Vagina (tissue), 2 donors: ENCODE data around the gene ZDBF2. TPM values are rescaled to one million over a fixed set of nuclear protein-coding genes. Genes with fewer than 3 reads are reported as not detected.

Source experiments
- DNase-seq, 2 donors: peaks; one replicate each; pipeline ENCODE4 v3.0.0-alpha.2; 2017; ENCODE audit errors: extremely low spot score in 2 of 2
- H3K27ac ChIP-seq: fragments of 200-600 bp; sonication (generic); one replicate; pipeline ENCODE4 v1.5.1; 2019
- H3K27me3 ChIP-seq: fragments of 200-600 bp; sonication (generic); one replicate; pipeline ENCODE4 v1.5.1; 2019
- H3K36me3 ChIP-seq, 2 donors: fragments of 200-600 bp; sonication (generic); one replicate each; pipeline ENCODE4 v1.5.1; 2017 to 2019
- H3K4me1 ChIP-seq: fragments of 200-600 bp; sonication (generic); one replicate; pipeline ENCODE4 v1.5.1; 2019
- H3K4me3 ChIP-seq, 2 donors: fragments of 200-600 bp; sonication (generic); 1 replicate in 1 of 2; 2 replicates in 1 of 2; pipeline ENCODE4 v1.5.1; 2016 to 2019
- H3K9me3 ChIP-seq: fragments of 200-600 bp; sonication (generic); one replicate; pipeline ENCODE4 v1.5.1; 2019
- CTCF ChIP-seq, 3 experiments: fragments of 450-650 bp in 2 of 3; fragments of 200-600 bp in 1 of 3; sonication (generic) in 1 of 3; IDR thresholded peaks; one replicate each; pipeline ENCODE4 v1.5.1; 2017 to 2019; ENCODE audit warnings: antibody characterized with exemption in 3 of 3, mild to moderate bottlenecking in 2 of 3, moderate library complexity in 2 of 3
- POLR2A ChIP-seq, 2 donors: fragments of 450-650 bp; IDR thresholded peaks; one replicate each; pipeline ENCODE4 v1.6.1; 2017; ENCODE audit warnings: antibody characterized with exemption in 2 of 2, mild to moderate bottlenecking in 2 of 2, moderate library complexity in 2 of 2
- POLR2AphosphoS5 ChIP-seq, 2 donors: sonication (generic); formaldehyde crosslinking; IDR thresholded peaks; one replicate each; pipeline ENCODE4 v1.9.0; 2017; ENCODE audit warnings: antibody characterized with exemption in 2 of 2, mild to moderate bottlenecking in 2 of 2, low read depth in 1 of 2; ENCODE audit not compliant: insufficient read depth in 1 of 2
- intact Hi-C: fragments of 100-400 bp; cut with DNase I; formaldehyde crosslinking; loops from one replicate; pipeline ENCODE4 v1.15.1; 2023
- total RNA-seq: library from RNA; depleted of rRNA; stranded (reverse); fragments of >200 nt; gene quantifications from one replicate; pipeline ENCODE4 v1.2.3, GENCODE V29; 2016

The ZDBF2 gene
- total RNA-seq, 1 donor from 2014 or later = 13.0 TPM

- Histone ChIP-seq H3K4me3 (no peak overlapping the region), H3K4me1 (no peaks in the 10 kb centered on the region), H3K9me3 (no peaks in the 10 kb centered on the region), H3K36me3 (no peaks in the 10 kb centered on the region), H3K27me3 (no peaks in the 10 kb centered on the region), H3K27ac (no peak overlapping the region)
- intact Hi-C loops = no loop called here
- no peak for TF ChIP-seq POLR2A (IDR thresholded peaks at IDR 0.05)
- TF ChIP-seq POLR2AphosphoS5 (IDR thresholded peaks at IDR 0.05; ENCODE audit: insufficient read depth in 1 of 2, low read depth in 1 of 2) = no peak
- no peak for TF ChIP-seq CTCF (IDR thresholded peaks at IDR 0.05)
- no peak for DNase-seq
Measured at GRCh38 chr2:206343816-206344215, 69.4 kb downstream of the ZDBF2 start.

GRCh38 chr2:206345606-206346005, 71.1 kb downstream of the ZDBF2 start:
- no peaks in the 10 kb centered on the region for H3K36me3 ChIP-seq
- H3K27ac ChIP-seq = no peak overlapping the region
- TF ChIP-seq POLR2A (IDR thresholded peaks at IDR 0.05) (no peak), POLR2AphosphoS5 (IDR thresholded peaks at IDR 0.05; ENCODE audit: insufficient read depth in 1 of 2, low read depth in 1 of 2) (no peak), CTCF (IDR thresholded peaks at IDR 0.05) (no peak)
- intact Hi-C loops = no loop called here
- H3K9me3 ChIP-seq = no peaks in the 10 kb centered on the region
- no peaks in the 10 kb centered on the region for H3K27me3 ChIP-seq
- H3K4me1 ChIP-seq = no peaks in the 10 kb centered on the region
- no peak for DNase-seq
- no peak overlapping the region for H3K4me3 ChIP-seq

GRCh38 chr2:206349375-206349774, 74.9 kb downstream of the ZDBF2 start:
- H3K27ac ChIP-seq = no peak overlapping the region
- no peaks in the 10 kb centered on the region for H3K4me1 ChIP-seq
- TF ChIP-seq POLR2AphosphoS5 (IDR thresholded peaks at IDR 0.05; ENCODE audit: insufficient read depth in 1 of 2, low read depth in 1 of 2) (no peak), POLR2A (IDR thresholded peaks at IDR 0.05) (no peak), CTCF (IDR thresholded peaks at IDR 0.05) (no peak)
- no peak overlapping the region for H3K4me3 ChIP-seq
- intact Hi-C loops = no loop called here
- H3K9me3 ChIP-seq = no peaks in the 10 kb centered on the region
- H3K27me3 ChIP-seq = no peaks in the 10 kb centered on the region
- H3K36me3 ChIP-seq = no peaks in the 10 kb centered on the region
- no peak for DNase-seq

- TF ChIP-seq POLR2AphosphoS5 (IDR thresholded peaks at IDR 0.05; ENCODE audit: insufficient read depth in 1 of 2, low read depth in 1 of 2) = no peak
- TF ChIP-seq POLR2A (IDR thresholded peaks at IDR 0.05) = no peak
- no peak for TF ChIP-seq CTCF (IDR thresholded peaks at IDR 0.05)
- Histone ChIP-seq H3K9me3 (no peaks in the 10 kb centered on the region), H3K4me3 (no peak overlapping the region), H3K4me1 (no peaks in the 10 kb centered on the region), H3K36me3 (no peaks in the 10 kb centered on the region), H3K27me3 (no peaks in the 10 kb centered on the region), H3K27ac (no peak overlapping the region)
- DNase-seq = no peak
- intact Hi-C loops = no loop called here
Measured at GRCh38 chr2:206352571-206352970, 78.1 kb downstream of the ZDBF2 start.

GRCh38 chr2:206353685-206354084, 79.2 kb downstream of the ZDBF2 start:
- no peak for DNase-seq
- Histone ChIP-seq H3K27me3 (no peaks in the 10 kb centered on the region), H3K27ac (no peak overlapping the region), H3K9me3 (no peaks in the 10 kb centered on the region), H3K36me3 (no peaks in the 10 kb centered on the region), H3K4me3 (no peak overlapping the region), H3K4me1 (no peaks in the 10 kb centered on the region)
- intact Hi-C loops = no loop called here
- TF ChIP-seq POLR2AphosphoS5 (IDR thresholded peaks at IDR 0.05; ENCODE audit: insufficient read depth in 1 of 2, low read depth in 1 of 2) (no peak), CTCF (IDR thresholded peaks at IDR 0.05) (no peak), POLR2A (IDR thresholded peaks at IDR 0.05) (no peak)
